HFFc6 (cell line): ENCODE results near the gene CCSER1. TPM values are rescaled to one million over a fixed set of nuclear protein-coding genes. Genes with fewer than 3 reads are reported as not detected.
A peak's percentile ranks its signal among the peaks of the same experiment; 100 is the strongest.
"Not testable (repeated sequence)": the region's sequence is repeated elsewhere in the genome, so short reads cannot be mapped to it uniquely, and the experiment has no call there.

ENCODE experiments used
- DNase-seq: peaks from one replicate; pipeline ENCODE4 v3.0.0-alpha.2; 2018
- H3K27ac Mint-ChIP-seq: 2 replicates; pipeline ENCODE4 v1.8.0; 2020; ENCODE audit warnings: mild to moderate bottlenecking, mixed read lengths
- H3K27me3 Mint-ChIP-seq: 2 replicates; pipeline ENCODE4 v1.8.0; 2021; ENCODE audit warnings: mild to moderate bottlenecking, moderate library complexity, mixed read lengths; ENCODE audit not compliant: insufficient read depth
- H3K36me3 Mint-ChIP-seq: 2 replicates; pipeline ENCODE4 v1.8.0; 2021; ENCODE audit warnings: low read depth, mixed read lengths
- H3K4me1 Mint-ChIP-seq: 2 replicates; pipeline ENCODE4 v1.8.0; 2020; ENCODE audit warnings: low read depth, mixed read lengths
- H3K4me3 Mint-ChIP-seq: 2 replicates; pipeline ENCODE4 v1.8.0; 2020; ENCODE audit warnings: mild to moderate bottlenecking, moderate library complexity, mixed read lengths
- H3K9me3 Mint-ChIP-seq: 2 replicates; pipeline ENCODE4 v1.8.0; 2020; ENCODE audit warnings: mild to moderate bottlenecking, mixed read lengths
- total RNA-seq, 6 experiments: library from RNA; stranded (reverse); fragmentation: NEBNext Ultra II Directional; extraction: Animal tissue kit (Norgen Biotek cat#: 25700); gene quantifications; 2 replicates in 1 of 6; 3 replicates in 5 of 6; pipeline ENCODE4 v1.2.3, GENCODE V29; 2021
- TF ChIP-seq, protein P1 (sequence below): fragments of 200-600 bp; sonication (generic); IDR thresholded peaks from 2 replicates; pipeline ENCODE4 v1.5.0; 2021; ENCODE audit warnings: antibody characterized with exemption, mild to moderate bottlenecking

Gene CCSER1
- total RNA-seq, 6 experiments from 2014 or later, result not detected

DNA sequence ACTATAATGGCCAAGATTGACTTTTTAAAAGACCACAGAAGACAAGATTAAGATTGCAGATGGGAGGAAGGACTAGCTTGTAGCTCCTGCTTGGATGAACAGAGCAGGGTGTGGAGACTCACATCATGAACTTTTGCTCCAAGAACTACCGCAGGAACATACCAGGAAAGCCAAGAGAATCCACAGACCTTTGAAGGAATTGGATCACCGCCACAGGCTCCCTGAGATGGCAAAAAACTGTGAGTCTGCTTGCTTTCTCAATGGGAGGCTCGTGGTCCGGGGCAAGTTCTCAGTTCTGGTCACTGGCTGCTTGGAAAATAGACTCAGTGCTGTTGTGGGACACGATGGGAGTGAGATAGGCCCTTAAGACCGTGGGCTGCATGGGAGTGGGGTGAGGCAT is 276.6 kb downstream of the CCSER1 start:
- Mint-ChIP-seq H3K9me3 (peaks cover 32% of the 10 kb centered on the region), H3K4me1 (no peaks in the 10 kb centered on the region), H3K27ac (no peak overlapping the region), H3K27me3 (no peaks in the 10 kb centered on the region; the same call in 1 of the 2 replicates), H3K4me3 (no peak overlapping the region), H3K36me3 (no peaks in the 10 kb centered on the region)
- TF ChIP-seq, protein P1, sequence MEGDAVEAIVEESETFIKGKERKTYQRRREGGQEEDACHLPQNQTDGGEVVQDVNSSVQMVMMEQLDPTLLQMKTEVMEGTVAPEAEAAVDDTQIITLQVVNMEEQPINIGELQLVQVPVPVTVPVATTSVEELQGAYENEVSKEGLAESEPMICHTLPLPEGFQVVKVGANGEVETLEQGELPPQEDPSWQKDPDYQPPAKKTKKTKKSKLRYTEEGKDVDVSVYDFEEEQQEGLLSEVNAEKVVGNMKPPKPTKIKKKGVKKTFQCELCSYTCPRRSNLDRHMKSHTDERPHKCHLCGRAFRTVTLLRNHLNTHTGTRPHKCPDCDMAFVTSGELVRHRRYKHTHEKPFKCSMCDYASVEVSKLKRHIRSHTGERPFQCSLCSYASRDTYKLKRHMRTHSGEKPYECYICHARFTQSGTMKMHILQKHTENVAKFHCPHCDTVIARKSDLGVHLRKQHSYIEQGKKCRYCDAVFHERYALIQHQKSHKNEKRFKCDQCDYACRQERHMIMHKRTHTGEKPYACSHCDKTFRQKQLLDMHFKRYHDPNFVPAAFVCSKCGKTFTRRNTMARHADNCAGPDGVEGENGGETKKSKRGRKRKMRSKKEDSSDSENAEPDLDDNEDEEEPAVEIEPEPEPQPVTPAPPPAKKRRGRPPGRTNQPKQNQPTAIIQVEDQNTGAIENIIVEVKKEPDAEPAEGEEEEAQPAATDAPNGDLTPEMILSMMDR, result no peak
- no peak for DNase-seq

DNA sequence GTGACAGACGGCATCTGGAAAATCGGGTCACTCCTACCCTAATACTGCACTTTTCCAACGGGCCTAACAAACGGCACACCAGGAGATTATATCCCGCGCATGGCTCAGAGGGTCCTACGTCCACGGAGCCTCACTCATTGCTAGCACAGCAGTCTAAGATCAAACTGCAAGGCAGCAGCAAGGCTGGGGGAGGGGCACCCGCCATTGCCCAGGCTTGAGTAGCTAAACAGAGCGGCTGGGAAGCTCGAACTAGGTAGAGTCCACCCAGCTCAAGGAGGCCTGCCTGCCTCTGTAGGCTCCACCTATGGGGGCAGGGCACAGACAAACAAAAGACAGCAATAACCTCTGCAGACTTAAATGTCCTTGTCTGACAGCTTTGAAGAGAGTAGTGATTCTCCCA is 280.7 kb downstream of the CCSER1 start:
- H3K4me3 Mint-ChIP-seq, H3K36me3 Mint-ChIP-seq, DNase-seq, H3K27me3 Mint-ChIP-seq, H3K27ac Mint-ChIP-seq, H3K4me1 Mint-ChIP-seq: not testable (repeated sequence)
- H3K9me3 Mint-ChIP-seq, result peaks cover 42% of the 10 kb centered on the region

DNA sequence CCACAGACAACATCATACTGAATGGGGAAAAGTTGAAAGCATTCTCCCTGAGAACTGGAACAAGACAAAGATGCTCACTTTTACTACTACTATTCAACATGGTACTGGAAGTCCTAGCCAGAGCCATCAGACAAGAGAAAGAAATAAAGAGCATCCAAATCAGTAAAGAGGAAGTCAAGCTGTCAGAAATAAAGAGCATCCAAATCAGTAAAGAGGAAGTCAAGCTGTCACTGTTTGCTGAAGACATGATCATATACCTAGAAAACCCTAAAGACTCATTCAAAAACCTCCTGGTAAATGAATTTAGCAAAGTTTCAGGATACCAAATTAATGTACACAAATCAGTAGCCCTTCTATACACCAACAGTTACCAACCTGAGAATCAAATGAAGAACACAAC is 285.6 kb downstream of the CCSER1 start:
- H3K9me3 Mint-ChIP-seq, result peaks cover 20% of the 10 kb centered on the region
- not testable (repeated sequence) for H3K27me3 Mint-ChIP-seq, DNase-seq, H3K36me3 Mint-ChIP-seq, H3K4me1 Mint-ChIP-seq, H3K27ac Mint-ChIP-seq, H3K4me3 Mint-ChIP-seq

DNA sequence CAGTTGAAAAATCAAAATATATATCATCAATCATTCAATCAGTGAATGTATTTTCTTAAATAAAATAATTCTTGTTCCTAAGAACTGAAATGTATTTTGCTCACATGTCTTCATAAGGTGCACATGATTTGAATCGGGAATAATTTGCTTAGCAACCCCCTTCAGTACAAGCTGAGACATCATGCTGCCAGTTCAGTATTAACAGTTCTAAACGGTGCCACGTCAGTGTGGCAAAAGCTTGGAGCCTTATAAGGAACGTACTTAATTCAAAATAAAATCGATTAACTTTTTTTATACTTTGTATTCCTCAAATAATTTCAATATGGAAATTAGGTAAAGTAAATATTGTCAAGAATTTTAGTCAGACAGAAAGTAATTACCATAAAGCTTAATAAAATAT is 287.9 kb downstream of the CCSER1 start:
- Mint-ChIP-seq H3K9me3 (peaks cover 6% of the 10 kb centered on the region), H3K4me3 (no peak overlapping the region), H3K27ac (no peak overlapping the region), H3K36me3 (no peaks in the 10 kb centered on the region), H3K27me3 (no peaks in the 10 kb centered on the region), H3K4me1 (no peaks in the 10 kb centered on the region)
- DNase-seq, result no peak
- TF ChIP-seq, protein P1, result no peak

DNA sequence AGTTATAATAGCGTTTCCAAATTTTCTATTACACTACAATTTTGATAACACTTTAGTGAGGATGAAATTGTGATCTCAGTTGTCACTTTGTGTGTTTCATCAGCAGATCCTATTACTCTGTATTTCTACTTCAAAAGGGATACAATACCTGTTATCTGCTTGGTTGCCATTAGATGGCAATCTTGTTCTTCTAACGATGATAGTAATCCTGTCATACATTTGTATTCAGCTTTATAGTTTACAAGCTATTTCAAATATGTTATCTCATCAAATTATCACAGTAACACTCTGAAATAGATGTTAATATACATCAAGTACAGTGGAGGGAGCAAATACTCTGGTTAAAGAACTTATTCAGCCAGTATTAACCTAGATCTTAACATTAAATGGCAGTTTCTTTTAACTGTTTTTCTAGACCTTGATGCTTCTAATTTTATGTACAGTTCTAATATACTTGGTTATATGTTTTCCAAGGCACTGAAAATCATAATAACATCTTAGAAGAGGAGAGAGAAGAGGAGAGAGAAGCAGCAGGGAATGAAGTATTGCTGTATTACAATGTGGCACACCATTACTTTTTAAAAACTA is 292.0 kb downstream of the CCSER1 start:
- Mint-ChIP-seq H3K27me3 (no peaks in the 10 kb centered on the region; the same call in 1 of the 2 replicates), H3K4me3 (no peak overlapping the region), H3K36me3 (no peaks in the 10 kb centered on the region), H3K27ac (no peak overlapping the region), H3K9me3 (peaks cover 12% of the 10 kb centered on the region; the same call in 1 of the 2 replicates), H3K4me1 (no peaks in the 10 kb centered on the region)
- TF ChIP-seq, protein P1, result peak; percentile 65
- DNase-seq, result peak; percentile 15

- Mint-ChIP-seq H3K27me3 (no peaks in the 10 kb centered on the region; the same call in 1 of the 2 replicates), H3K9me3 (peaks cover 20% of the 10 kb centered on the region; the same call in 1 of the 2 replicates), H3K4me3 (no peak overlapping the region), H3K36me3 (no peaks in the 10 kb centered on the region), H3K27ac (no peak overlapping the region), H3K4me1 (no peaks in the 10 kb centered on the region)
- TF ChIP-seq, protein P1, result no peak
- no peak for DNase-seq
Observed at GRCh38 chr4:90421161-90421560, 294.0 kb downstream of the CCSER1 start.

DNA sequence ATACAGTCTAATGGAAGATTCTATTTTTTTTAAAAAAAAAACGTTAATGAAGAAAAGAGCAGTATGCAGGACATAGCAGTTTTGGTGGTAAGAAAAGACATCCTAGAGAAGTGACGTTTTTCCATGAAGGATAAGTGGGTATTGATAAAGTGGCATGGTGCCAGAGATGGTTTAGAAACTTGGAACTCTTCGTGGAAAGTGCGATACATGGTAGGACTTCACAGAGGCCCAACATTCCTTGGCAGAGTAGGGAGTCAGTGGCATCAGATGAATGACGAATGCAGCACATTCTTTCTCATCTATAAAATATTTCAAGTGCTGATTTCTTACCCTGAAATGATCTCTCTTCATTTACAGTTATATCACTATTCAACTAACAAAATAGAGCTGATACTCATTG is 298.7 kb downstream of the CCSER1 start:
- Mint-ChIP-seq H3K4me3 (no peak overlapping the region), H3K27me3 (no peaks in the 10 kb centered on the region; the same call in 1 of the 2 replicates), H3K9me3 (peaks cover 22% of the 10 kb centered on the region; the same call in 1 of the 2 replicates), H3K36me3 (no peaks in the 10 kb centered on the region), H3K27ac (no peak overlapping the region), H3K4me1 (no peaks in the 10 kb centered on the region)
- TF ChIP-seq, protein P1, result no peak
- no peak for DNase-seq
